Measurements from ENCODE around the gene SNX20. TPM values are rescaled to one million over a fixed set of nuclear protein-coding genes. Genes with fewer than 3 reads are reported as not detected.

The SNX20 gene
- total RNA-seq, 3 donors from 2014 or later: 1.4 to 2.9 (median 1.7) TPM

DNA sequence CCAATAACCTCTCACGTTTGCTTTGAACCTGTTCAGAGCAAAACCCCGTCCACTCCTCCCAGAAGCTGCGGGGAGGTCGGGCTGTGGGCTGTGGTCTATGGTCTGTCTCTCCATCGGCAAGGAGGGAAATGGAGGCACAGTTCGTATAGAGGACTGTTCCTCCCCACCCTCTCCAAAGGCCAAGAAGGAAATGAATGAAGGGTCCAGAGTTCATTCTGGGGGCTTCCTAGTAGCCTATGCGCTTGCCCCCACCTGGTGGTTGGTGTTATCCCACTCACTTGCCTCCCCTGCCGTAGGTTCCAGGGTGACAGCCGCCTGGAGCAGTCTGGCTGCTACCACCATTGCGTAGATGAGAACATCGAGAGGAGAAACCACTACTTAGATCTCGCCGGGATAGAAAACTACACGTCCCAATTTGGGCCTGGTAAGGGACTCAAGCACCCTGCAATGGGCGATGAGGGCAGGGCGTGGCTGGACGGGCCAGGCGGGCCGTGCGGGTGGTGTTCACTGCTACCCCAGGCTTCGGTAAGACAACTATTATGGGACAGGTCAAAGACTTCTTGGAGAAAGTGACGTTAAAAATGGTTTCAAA is 49.0 kb downstream of the SNX20 start:
- ATAC-seq (no peak), DNase-seq (no peak)
- Histone ChIP-seq H3K36me3 (ENCODE audit: low read depth) (no peaks in the 10 kb centered on the region), H3K9me3 (no peaks in the 10 kb centered on the region), H3K4me1 (ENCODE audit: low read depth) (peaks cover 5% of the 10 kb centered on the region), H3K4me3 (no peak overlapping the region)
- TF ChIP-seq CTCF (IDR thresholded peaks at IDR 0.05): no peak
- intact Hi-C loops (cut with DNase I, micrococcal nuclease): no loop called here

DNA sequence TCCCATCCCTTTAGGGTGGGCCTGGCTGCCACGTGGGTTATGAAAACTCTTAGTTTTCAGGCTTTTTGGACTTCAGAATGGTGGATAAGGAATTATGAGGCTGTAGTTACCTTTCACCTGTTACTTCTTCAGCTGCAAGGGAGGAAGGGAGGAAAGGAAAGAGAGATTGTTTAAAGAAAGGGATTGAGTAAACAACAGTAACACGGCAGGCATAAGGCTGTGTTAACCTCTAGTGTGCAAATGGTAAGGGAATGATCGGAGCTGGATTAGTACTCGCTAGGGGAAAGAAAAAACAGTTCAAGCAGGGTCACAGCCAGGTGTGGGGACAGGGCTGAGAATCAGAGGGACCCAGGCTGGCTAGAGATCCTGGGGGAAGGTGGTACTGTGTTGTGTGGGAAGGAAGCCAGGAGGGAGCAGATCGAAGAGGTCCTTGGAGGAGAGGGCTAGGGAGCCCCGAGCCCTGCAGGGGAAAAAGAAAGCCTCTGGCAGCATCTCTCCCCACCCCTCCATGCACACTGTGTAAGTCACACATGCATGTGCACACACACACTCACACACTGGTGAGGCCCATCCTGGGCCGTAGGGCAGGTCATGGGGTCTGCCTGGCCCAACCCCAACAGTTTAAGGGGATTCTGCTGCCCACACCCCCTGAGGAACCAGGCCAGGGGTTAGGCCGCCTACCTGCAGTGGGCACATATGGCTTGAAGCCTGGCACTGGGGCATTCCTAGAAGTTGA is 49.7 kb downstream of the SNX20 start:
- Histone ChIP-seq H3K36me3 (ENCODE audit: low read depth) (no peaks in the 10 kb centered on the region), H3K9me3 (no peaks in the 10 kb centered on the region), H3K4me3 (no peak overlapping the region), H3K4me1 (ENCODE audit: low read depth) (peaks cover 7% of the 10 kb centered on the region)
- intact Hi-C loops (cut with DNase I, micrococcal nuclease): no loop called here
- no peak for TF ChIP-seq CTCF (IDR thresholded peaks at IDR 0.05)
- ATAC-seq (peak; percentile 31), DNase-seq (no peak)

GRCh38 chr16:50630394-50631020 is 50.6 kb downstream of the SNX20 start:
- H3K4me3 ChIP-seq: no peak overlapping the region
- H3K9me3 ChIP-seq: no peaks in the 10 kb centered on the region
- DNase-seq: no peak
- H3K36me3 ChIP-seq (ENCODE audit: low read depth): no peaks in the 10 kb centered on the region
- intact Hi-C loops (cut with DNase I, micrococcal nuclease): no loop called here
- no peak for TF ChIP-seq CTCF (IDR thresholded peaks at IDR 0.05)
- peaks cover 7% of the 10 kb centered on the region for H3K4me1 ChIP-seq (ENCODE audit: low read depth)
- no peak for ATAC-seq

GRCh38 chr16:50629334-50629733 is 51.8 kb downstream of the SNX20 start:
- Histone ChIP-seq H3K4me3 (no peak overlapping the region), H3K4me1 (ENCODE audit: low read depth) (peaks cover 7% of the 10 kb centered on the region), H3K9me3 (no peaks in the 10 kb centered on the region), H3K36me3 (ENCODE audit: low read depth) (no peaks in the 10 kb centered on the region)
- DNase-seq (no peak), ATAC-seq (no peak)
- intact Hi-C loops (cut with DNase I, micrococcal nuclease): no loop called here
- no peak for TF ChIP-seq CTCF (IDR thresholded peaks at IDR 0.05)

GRCh38 chr16:50628156-50628802 is 52.8 kb downstream of the SNX20 start:
- no peak for TF ChIP-seq CTCF (IDR thresholded peaks at IDR 0.05)
- Histone ChIP-seq H3K4me1 (ENCODE audit: low read depth) (peaks cover 7% of the 10 kb centered on the region), H3K36me3 (ENCODE audit: low read depth) (no peaks in the 10 kb centered on the region), H3K4me3 (no peak overlapping the region), H3K9me3 (no peaks in the 10 kb centered on the region)
- intact Hi-C loops (cut with DNase I, micrococcal nuclease): no loop called here
- ATAC-seq (no peak), DNase-seq (no peak)

All from mucosa of descending colon (tissue), 3 donors.